Uterus (tissue), 4 donors: ENCODE data around the gene FAM228B. TPM values are rescaled to one million over a fixed set of nuclear protein-coding genes. Genes with fewer than 3 reads are reported as not detected.
"Not testable (repeated sequence)": the region's sequence is repeated elsewhere in the genome, so short reads cannot be mapped to it uniquely, and the experiment has no call there.

Source experiments
- DNase-seq, 2 donors: peaks; one replicate each; pipeline ENCODE4 v3.0.0-alpha.2; 2019 to 2020
- H3K27ac ChIP-seq, 2 donors: fragments of 200-600 bp; sonication (generic); 1 replicate in 1 of 2; 2 replicates in 1 of 2; pipeline ENCODE4 v1.5.1; 2016 to 2018
- H3K27me3 ChIP-seq, 2 donors: fragments of 200-600 bp; sonication (generic); one replicate each; pipeline ENCODE4 v1.5.1; 2018 to 2019; ENCODE audit warnings: control low read depth in 1 of 2
- H3K36me3 ChIP-seq, 2 donors: fragments of 200-600 bp; sonication (generic); one replicate each; pipeline ENCODE4 v1.5.1; 2019; ENCODE audit warnings: control low read depth in 1 of 2
- H3K4me1 ChIP-seq, 2 donors: fragments of 200-600 bp; sonication (generic); one replicate each; pipeline ENCODE4 v1.5.1; 2018 to 2019; ENCODE audit warnings: control low read depth in 1 of 2
- H3K4me3 ChIP-seq, 2 donors: fragments of 200-600 bp; sonication (generic); 1 replicate in 1 of 2; 2 replicates in 1 of 2; pipeline ENCODE4 v1.5.1; 2018 to 2019; ENCODE audit warnings: mild to moderate bottlenecking in 1 of 2
- H3K9me3 ChIP-seq, 2 donors: fragments of 200-600 bp; sonication (generic); one replicate each; pipeline ENCODE4 v1.5.1; 2019; ENCODE audit warnings: control low read depth in 1 of 2
- POLR2A ChIP-seq, 2 donors: fragments of 450-650 bp; IDR thresholded peaks; one replicate each; pipeline ENCODE4 v1.6.1; 2016; ENCODE audit warnings: antibody characterized with exemption in 2 of 2, mild to moderate bottlenecking in 1 of 2, moderate library complexity in 1 of 2
- intact Hi-C: fragments of 100-400 bp; cut with DNase I; formaldehyde crosslinking; loops from one replicate; pipeline ENCODE4 v1.15.1; 2023; ENCODE audit warnings: low total_unique reads
- total RNA-seq, 4 donors: library from RNA; depleted of rRNA in 3 of 4; stranded (reverse); fragments of >200 nt in 3 of 4; gene quantifications; one replicate each; pipeline versions ENCODE4 v1.1.0 to v1.2.4, GENCODE V29; 2014 to 2023
- TF ChIP-seq, protein P1 (sequence below), 4 experiments: fragments of 200-600 bp in 2 of 4; fragments of 450-650 bp in 2 of 4; sonication (generic) in 2 of 4; IDR thresholded peaks; one replicate each; pipeline ENCODE4 v1.5.1; 2016 to 2019; ENCODE audit warnings: antibody characterized with exemption in 4 of 4, mild to moderate bottlenecking in 2 of 4, moderate library complexity in 1 of 4
- donor health status: DM: yes; HTN: yes; CAD: no.

The FAM228B gene
- total RNA-seq, 4 donors from 2014 or later, result 25.1 to 96.1 (median 51.7) TPM

DNA sequence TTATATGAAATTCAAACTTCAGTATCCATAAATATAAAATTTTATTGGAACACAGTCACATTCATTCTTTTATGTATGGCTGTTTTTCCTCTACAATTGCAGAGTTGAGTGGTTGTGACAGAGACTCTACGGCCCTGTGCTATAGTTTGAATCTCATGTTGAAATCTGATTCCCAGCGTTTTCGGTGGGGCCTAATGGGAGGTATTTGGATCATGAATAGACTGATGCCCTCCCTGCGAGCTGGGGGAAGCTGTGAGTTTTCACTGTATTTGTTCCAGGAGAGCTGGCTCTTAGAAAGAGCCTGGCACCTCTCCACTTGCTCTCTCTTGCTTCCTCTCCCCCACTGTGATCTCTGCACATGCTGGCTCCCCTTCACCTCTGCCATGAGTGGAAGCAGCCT lies 1.8 kb upstream of the FAM228B start:
- H3K4me3 ChIP-seq, result no peak overlapping the region
- TF ChIP-seq, protein P1, sequence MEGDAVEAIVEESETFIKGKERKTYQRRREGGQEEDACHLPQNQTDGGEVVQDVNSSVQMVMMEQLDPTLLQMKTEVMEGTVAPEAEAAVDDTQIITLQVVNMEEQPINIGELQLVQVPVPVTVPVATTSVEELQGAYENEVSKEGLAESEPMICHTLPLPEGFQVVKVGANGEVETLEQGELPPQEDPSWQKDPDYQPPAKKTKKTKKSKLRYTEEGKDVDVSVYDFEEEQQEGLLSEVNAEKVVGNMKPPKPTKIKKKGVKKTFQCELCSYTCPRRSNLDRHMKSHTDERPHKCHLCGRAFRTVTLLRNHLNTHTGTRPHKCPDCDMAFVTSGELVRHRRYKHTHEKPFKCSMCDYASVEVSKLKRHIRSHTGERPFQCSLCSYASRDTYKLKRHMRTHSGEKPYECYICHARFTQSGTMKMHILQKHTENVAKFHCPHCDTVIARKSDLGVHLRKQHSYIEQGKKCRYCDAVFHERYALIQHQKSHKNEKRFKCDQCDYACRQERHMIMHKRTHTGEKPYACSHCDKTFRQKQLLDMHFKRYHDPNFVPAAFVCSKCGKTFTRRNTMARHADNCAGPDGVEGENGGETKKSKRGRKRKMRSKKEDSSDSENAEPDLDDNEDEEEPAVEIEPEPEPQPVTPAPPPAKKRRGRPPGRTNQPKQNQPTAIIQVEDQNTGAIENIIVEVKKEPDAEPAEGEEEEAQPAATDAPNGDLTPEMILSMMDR (IDR thresholded peaks at IDR 0.05), result no peak
- TF ChIP-seq POLR2A (IDR thresholded peaks at IDR 0.05), result no peak
- H3K9me3 ChIP-seq, result no peaks in the 10 kb centered on the region
- H3K27ac ChIP-seq, result no peak overlapping the region
- no peaks in the 10 kb centered on the region for H3K36me3 ChIP-seq
- DNase-seq, result no peak
- intact Hi-C loops, result no loop called here
- H3K4me1 ChIP-seq, result peaks cover 0 to 4% of the 10 kb centered on the region in 2 donors
- H3K27me3 ChIP-seq, result no peaks in the 10 kb centered on the region

DNA sequence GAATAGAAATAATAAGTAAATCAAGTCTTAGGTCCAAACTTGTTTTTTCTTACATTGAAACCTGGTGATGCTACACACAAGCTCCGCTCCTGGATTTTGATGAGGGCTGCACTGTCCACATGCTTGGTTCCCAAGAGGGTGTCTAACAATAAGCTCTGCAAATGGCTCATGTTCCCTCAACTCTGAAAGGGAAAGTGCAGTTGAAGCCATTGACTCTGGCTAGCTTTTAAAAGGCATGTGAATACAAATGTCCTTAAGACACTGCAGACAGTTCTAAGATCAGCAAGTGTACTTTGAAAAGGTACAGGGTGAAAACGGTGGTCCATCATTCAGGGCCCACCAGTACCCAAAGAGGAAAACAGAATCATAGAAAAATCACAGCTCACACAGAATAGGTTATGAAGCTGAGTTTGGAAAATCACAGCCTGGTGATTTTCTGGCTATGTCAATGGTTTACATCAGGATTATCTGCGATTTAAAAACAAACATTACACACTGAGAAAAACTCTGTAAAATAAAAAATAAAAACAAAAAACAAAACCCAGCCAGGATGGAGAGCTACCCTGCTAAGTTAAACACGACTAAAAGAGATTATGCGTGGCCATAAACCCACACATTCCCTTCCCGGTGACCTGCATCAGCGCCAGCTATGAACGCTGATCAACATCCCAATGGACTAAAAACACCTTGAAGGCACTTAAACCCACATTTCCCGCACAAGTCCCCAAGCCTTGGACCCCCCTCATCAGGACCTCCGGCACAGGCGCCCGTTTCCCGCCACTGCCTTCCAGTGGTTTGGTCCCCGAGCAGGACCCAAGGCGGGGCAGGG lies 689 bp upstream of the FAM228B start:
- TF ChIP-seq POLR2A (IDR thresholded peaks at IDR 0.05), result no peak
- TF ChIP-seq, protein P1 (IDR thresholded peaks at IDR 0.05), result no peak

DNA sequence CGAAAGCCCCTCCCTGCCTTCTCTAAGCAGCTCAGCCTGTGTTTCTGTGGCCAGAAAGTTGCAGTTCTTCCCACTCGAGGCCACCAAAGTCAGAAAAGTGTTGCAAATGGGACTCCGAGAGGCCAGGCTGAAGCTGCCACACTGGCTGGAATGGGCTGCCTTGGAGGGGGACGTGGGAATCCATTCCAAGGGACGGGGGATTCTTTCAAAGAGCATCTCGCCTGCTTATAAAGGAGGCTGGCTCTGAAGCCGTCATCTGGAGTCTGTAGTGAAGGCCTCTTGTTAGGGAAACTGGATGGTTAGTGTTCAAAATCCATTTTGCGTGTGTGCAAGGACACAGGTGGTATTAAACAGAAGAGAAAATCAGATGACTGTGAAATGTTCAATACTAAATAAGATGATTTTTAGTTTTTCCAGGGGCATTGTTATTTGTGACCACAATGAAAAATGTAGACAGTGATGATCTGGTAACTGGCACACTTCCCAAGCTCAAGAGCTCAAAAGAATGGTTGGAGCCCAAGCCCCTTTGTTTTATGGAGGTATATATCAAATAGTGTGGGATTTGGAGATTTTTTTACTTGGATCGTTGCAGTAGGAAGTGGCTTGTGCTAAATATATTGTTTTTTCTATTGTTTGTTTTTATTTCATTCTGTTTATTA lies 782 bp downstream of the FAM228B start:
- no peak for TF ChIP-seq POLR2A (IDR thresholded peaks at IDR 0.05)
- TF ChIP-seq, protein P1 (IDR thresholded peaks at IDR 0.05), result no peak
- intact Hi-C loops, result no loop called here
- Histone ChIP-seq H3K27ac (peak overlapping the region; percentile 92 to 97), H3K4me3 (peak overlapping the region; percentile 73 to 84), H3K27me3 (no peaks in the 10 kb centered on the region), H3K9me3 (no peaks in the 10 kb centered on the region), H3K36me3 (no peaks in the 10 kb centered on the region), H3K4me1 (peaks cover 0 to 4% of the 10 kb centered on the region in 2 donors)
- DNase-seq, result peak in 1 of 2 donors; percentile 38

More for the DNA sequence above, 689 bp upstream of the FAM228B start:
- no peaks in the 10 kb centered on the region for H3K9me3 ChIP-seq
- H3K4me3 ChIP-seq, result peak overlapping the region; percentile 73 to 84
- no peaks in the 10 kb centered on the region for H3K36me3 ChIP-seq
- intact Hi-C loops, result no loop called here
- no peak for DNase-seq
- peaks cover 0 to 4% of the 10 kb centered on the region in 2 donors for H3K4me1 ChIP-seq
- peak overlapping the region; percentile 92 to 97 for H3K27ac ChIP-seq
- no peaks in the 10 kb centered on the region for H3K27me3 ChIP-seq

DNA sequence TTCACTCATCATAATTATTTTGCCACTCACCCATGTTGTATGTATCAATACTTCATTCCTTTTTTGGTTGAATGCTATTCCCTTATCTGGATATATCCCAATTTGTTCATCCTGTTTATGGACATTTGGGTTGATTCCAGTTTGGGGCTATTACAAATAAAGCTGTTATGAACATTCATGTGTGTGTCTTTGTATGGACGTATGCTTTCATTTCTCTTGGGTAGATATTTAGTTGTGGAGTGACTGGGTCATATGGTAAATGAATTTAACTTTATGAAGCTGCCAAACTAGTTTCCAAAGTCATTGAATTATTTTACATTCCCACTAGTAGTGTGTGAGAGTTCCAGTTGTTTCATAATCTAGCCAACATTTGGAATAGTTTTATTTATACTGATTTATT lies 2.7 kb downstream of the FAM228B start:
- TF ChIP-seq, protein P1 (IDR thresholded peaks at IDR 0.05), result no peak
- TF ChIP-seq POLR2A (IDR thresholded peaks at IDR 0.05), result no peak
- H3K27ac ChIP-seq, result no peak overlapping the region
- no peak overlapping the region for H3K4me3 ChIP-seq
- DNase-seq, result no peak
- intact Hi-C loops, result no loop called here
- H3K4me1 ChIP-seq, result peaks cover 0 to 4% of the 10 kb centered on the region in 2 donors
- no peaks in the 10 kb centered on the region for H3K27me3 ChIP-seq
- H3K9me3 ChIP-seq, result no peaks in the 10 kb centered on the region
- no peaks in the 10 kb centered on the region for H3K36me3 ChIP-seq

DNA sequence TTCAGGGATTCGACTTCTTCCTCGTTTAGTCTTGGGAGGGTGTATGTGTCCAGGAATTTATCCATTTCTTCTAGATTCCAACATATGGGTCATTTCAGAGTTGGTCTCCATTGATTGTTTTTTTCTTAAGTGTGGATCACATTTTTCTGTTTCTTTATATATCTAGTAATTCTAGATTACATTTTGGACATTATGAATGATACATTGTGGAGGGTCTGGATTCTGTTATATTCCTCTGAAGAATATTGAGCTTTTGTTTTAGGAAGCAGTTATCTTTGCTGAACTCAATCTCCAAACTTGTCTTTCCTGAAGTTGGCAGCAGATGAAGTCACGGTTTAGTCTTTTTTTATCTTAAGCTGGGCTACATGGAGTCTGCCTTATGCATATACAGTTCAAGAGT lies 9.3 kb downstream of the FAM228B start:
- TF ChIP-seq, protein P1 (IDR thresholded peaks at IDR 0.05), result no peak
- no peak for TF ChIP-seq POLR2A (IDR thresholded peaks at IDR 0.05)
- no peak overlapping the region for H3K4me3 ChIP-seq
- H3K27ac ChIP-seq, result no peak overlapping the region
- no peaks in the 10 kb centered on the region for H3K36me3 ChIP-seq
- H3K9me3 ChIP-seq, result no peaks in the 10 kb centered on the region
- no peaks in the 10 kb centered on the region for H3K27me3 ChIP-seq
- intact Hi-C loops, result no loop called here
- no peak for DNase-seq
- H3K4me1 ChIP-seq, result no peaks in the 10 kb centered on the region

DNA sequence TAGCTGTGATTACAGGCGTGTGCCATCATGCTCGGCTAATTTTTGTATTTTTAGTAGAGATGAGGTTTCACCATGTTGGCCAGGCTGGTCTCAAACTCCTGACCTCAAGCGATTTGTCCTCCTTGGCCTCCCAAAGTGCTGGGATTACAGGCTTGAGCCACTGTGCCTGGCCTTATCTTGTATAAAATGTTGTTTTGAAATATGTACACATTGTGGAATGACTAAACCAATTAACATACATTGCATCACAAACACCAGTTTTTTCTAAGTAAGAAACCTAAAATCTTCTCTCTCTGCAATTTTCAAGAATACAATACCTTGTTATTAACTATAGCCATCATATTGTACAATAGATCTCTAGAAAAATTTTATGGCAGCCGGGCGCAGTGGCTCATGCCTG lies 17.0 kb downstream of the FAM228B start:
- intact Hi-C loops, H3K4me1 ChIP-seq, H3K4me3 ChIP-seq, H3K36me3 ChIP-seq, DNase-seq, H3K27ac ChIP-seq, H3K27me3 ChIP-seq, H3K9me3 ChIP-seq: not testable (repeated sequence)
